ENCODE measurements around the gene LRRC8C.

The LRRC8C gene

GRCh38 chr1:89682611-89683010, 49.7 kb downstream of the LRRC8C start:
- Mint-ChIP-seq H3K4me1 (ENCODE audit: low read depth) (peaks cover 41% of the 10 kb centered on the region), H3K27ac (no peak overlapping the region), H3K36me3 (ENCODE audit: low read depth) (peaks cover 67% of the 10 kb centered on the region), H3K9me3 (peaks cover 13% of the 10 kb centered on the region), H3K4me3 (no peak overlapping the region), H3K27me3 (ENCODE audit: low read depth) (no peaks in the 10 kb centered on the region)
- no peak for DNase-seq (ENCODE audit: low spot score)

GRCh38 chr1:89685461-89685860, 52.5 kb downstream of the LRRC8C start:
- Mint-ChIP-seq H3K4me3 (no peak overlapping the region), H3K27ac (peak overlapping the region; percentile 34), H3K4me1 (ENCODE audit: low read depth) (peaks cover 42% of the 10 kb centered on the region), H3K36me3 (ENCODE audit: low read depth) (peaks cover 73% of the 10 kb centered on the region), H3K9me3 (peaks cover 6% of the 10 kb centered on the region), H3K27me3 (ENCODE audit: low read depth) (no peaks in the 10 kb centered on the region)
- no peak for DNase-seq (ENCODE audit: low spot score)

- Mint-ChIP-seq H3K4me3 (no peak overlapping the region), H3K9me3 (no peaks in the 10 kb centered on the region), H3K27me3 (ENCODE audit: low read depth) (no peaks in the 10 kb centered on the region), H3K36me3 (ENCODE audit: low read depth) (peaks cover 73% of the 10 kb centered on the region), H3K27ac (peak overlapping the region; percentile 39), H3K4me1 (ENCODE audit: low read depth) (peaks cover 48% of the 10 kb centered on the region)
- DNase-seq (ENCODE audit: low spot score) = no peak
These were observed 53.6 kb downstream of the LRRC8C start for GRCh38 chr1:89686520-89686919.

- Mint-ChIP-seq H3K27ac (peak overlapping the region; percentile 5), H3K4me1 (ENCODE audit: low read depth) (peaks cover 51% of the 10 kb centered on the region), H3K4me3 (no peak overlapping the region), H3K9me3 (no peaks in the 10 kb centered on the region), H3K36me3 (ENCODE audit: low read depth) (peaks cover 72% of the 10 kb centered on the region), H3K27me3 (ENCODE audit: low read depth) (no peaks in the 10 kb centered on the region)
- no peak for DNase-seq (ENCODE audit: low spot score)
These were observed 54.3 kb downstream of the LRRC8C start for GRCh38 chr1:89687254-89687653.

GRCh38 chr1:89688607-89689006, 55.7 kb downstream of the LRRC8C start:
- no peak for DNase-seq (ENCODE audit: low spot score)
- peaks cover 62% of the 10 kb centered on the region for H3K4me1 Mint-ChIP-seq (ENCODE audit: low read depth)
- H3K27ac Mint-ChIP-seq = peak overlapping the region; percentile 52
- H3K9me3 Mint-ChIP-seq = no peaks in the 10 kb centered on the region
- no peaks in the 10 kb centered on the region for H3K27me3 Mint-ChIP-seq (ENCODE audit: low read depth)
- no peak overlapping the region for H3K4me3 Mint-ChIP-seq
- H3K36me3 Mint-ChIP-seq (ENCODE audit: low read depth) = peaks cover 74% of the 10 kb centered on the region

- H3K4me3 Mint-ChIP-seq = no peak overlapping the region
- H3K27ac Mint-ChIP-seq = peak overlapping the region; percentile 56
- H3K9me3 Mint-ChIP-seq = no peaks in the 10 kb centered on the region
- no peaks in the 10 kb centered on the region for H3K27me3 Mint-ChIP-seq (ENCODE audit: low read depth)
- no peak for DNase-seq (ENCODE audit: low spot score)
- peaks cover 65% of the 10 kb centered on the region for H3K4me1 Mint-ChIP-seq (ENCODE audit: low read depth)
- H3K36me3 Mint-ChIP-seq (ENCODE audit: low read depth) = peaks cover 78% of the 10 kb centered on the region
These were observed 56.3 kb downstream of the LRRC8C start for GRCh38 chr1:89689234-89689633.

- Mint-ChIP-seq H3K4me3 (no peak overlapping the region), H3K27ac (peak overlapping the region; percentile 24), H3K9me3 (no peaks in the 10 kb centered on the region), H3K27me3 (ENCODE audit: low read depth) (no peaks in the 10 kb centered on the region), H3K4me1 (ENCODE audit: low read depth) (peaks cover 63% of the 10 kb centered on the region), H3K36me3 (ENCODE audit: low read depth) (peaks cover 74% of the 10 kb centered on the region)
- no peak for DNase-seq (ENCODE audit: low spot score)
These were observed 57.7 kb downstream of the LRRC8C start for GRCh38 chr1:89690595-89690994.

- Mint-ChIP-seq H3K27ac (peak overlapping the region; percentile 80), H3K4me3 (peak overlapping the region; percentile 21), H3K4me1 (ENCODE audit: low read depth) (peaks cover 63% of the 10 kb centered on the region), H3K27me3 (ENCODE audit: low read depth) (no peaks in the 10 kb centered on the region), H3K9me3 (no peaks in the 10 kb centered on the region), H3K36me3 (ENCODE audit: low read depth) (peaks cover 69% of the 10 kb centered on the region)
- peak; percentile 21 for DNase-seq (ENCODE audit: low spot score)
These were observed 59.9 kb downstream of the LRRC8C start for GRCh38 chr1:89692601-89693521.

- H3K4me3 Mint-ChIP-seq = peak overlapping the region; percentile 12
- peaks cover 64% of the 10 kb centered on the region for H3K36me3 Mint-ChIP-seq (ENCODE audit: low read depth)
These were observed 62.9 kb downstream of the LRRC8C start for GRCh38 chr1:89695847-89696246.

GRCh38 chr1:89697383-89697782, 64.5 kb downstream of the LRRC8C start:
- DNase-seq (ENCODE audit: low spot score) = no peak
- Mint-ChIP-seq H3K27ac (peak overlapping the region; percentile 70), H3K27me3 (ENCODE audit: low read depth) (no peaks in the 10 kb centered on the region), H3K4me1 (ENCODE audit: low read depth) (peaks cover 71% of the 10 kb centered on the region), H3K4me3 (no peak overlapping the region), H3K36me3 (ENCODE audit: low read depth) (peaks cover 68% of the 10 kb centered on the region), H3K9me3 (no peaks in the 10 kb centered on the region)

More at GRCh38 chr1:89695847-89696246, 62.9 kb downstream of the LRRC8C start:
- Mint-ChIP-seq H3K9me3 (no peaks in the 10 kb centered on the region), H3K4me1 (ENCODE audit: low read depth) (peaks cover 75% of the 10 kb centered on the region), H3K27me3 (ENCODE audit: low read depth) (no peaks in the 10 kb centered on the region), H3K27ac (peak overlapping the region; percentile 85)
- DNase-seq (ENCODE audit: low spot score) = no peak

GRCh38 chr1:89698020-89698560, 65.2 kb downstream of the LRRC8C start:
- no peak for DNase-seq (ENCODE audit: low spot score)
- H3K4me1 Mint-ChIP-seq (ENCODE audit: low read depth) = peaks cover 69% of the 10 kb centered on the region

GRCh38 chr1:89698624-89699023, 65.7 kb downstream of the LRRC8C start:
- Mint-ChIP-seq H3K9me3 (no peaks in the 10 kb centered on the region), H3K36me3 (ENCODE audit: low read depth) (peaks cover 69% of the 10 kb centered on the region), H3K27me3 (ENCODE audit: low read depth) (no peaks in the 10 kb centered on the region), H3K27ac (peak overlapping the region; percentile 94), H3K4me1 (ENCODE audit: low read depth) (peaks cover 69% of the 10 kb centered on the region), H3K4me3 (peak overlapping the region; percentile 63)
- no peak for DNase-seq (ENCODE audit: low spot score)

More at GRCh38 chr1:89698020-89698560, 65.2 kb downstream of the LRRC8C start:
- Mint-ChIP-seq H3K27ac (peak overlapping the region; percentile 70), H3K4me3 (peak overlapping the region; percentile 19), H3K9me3 (no peaks in the 10 kb centered on the region), H3K36me3 (ENCODE audit: low read depth) (peaks cover 67% of the 10 kb centered on the region), H3K27me3 (ENCODE audit: low read depth) (no peaks in the 10 kb centered on the region)

GRCh38 chr1:89699451-89699986, 66.6 kb downstream of the LRRC8C start:
- Mint-ChIP-seq H3K36me3 (ENCODE audit: low read depth) (peaks cover 69% of the 10 kb centered on the region), H3K4me1 (ENCODE audit: low read depth) (peaks cover 70% of the 10 kb centered on the region), H3K27ac (peak overlapping the region; percentile 94), H3K27me3 (ENCODE audit: low read depth) (no peaks in the 10 kb centered on the region), H3K9me3 (peaks cover 5% of the 10 kb centered on the region), H3K4me3 (peak overlapping the region; percentile 63)
- no peak for DNase-seq (ENCODE audit: low spot score)

- H3K27ac Mint-ChIP-seq = peak overlapping the region; percentile 4
- peaks cover 62% of the 10 kb centered on the region for H3K4me1 Mint-ChIP-seq (ENCODE audit: low read depth)
- H3K9me3 Mint-ChIP-seq = peaks cover 6% of the 10 kb centered on the region
- DNase-seq (ENCODE audit: low spot score) = peak; percentile 52
- H3K27me3 Mint-ChIP-seq (ENCODE audit: low read depth) = no peaks in the 10 kb centered on the region
- H3K36me3 Mint-ChIP-seq (ENCODE audit: low read depth) = peaks cover 63% of the 10 kb centered on the region
- H3K4me3 Mint-ChIP-seq = peak overlapping the region; percentile 5
These were observed 68.9 kb downstream of the LRRC8C start for GRCh38 chr1:89701746-89702241.

All from T-helper 2 cell treated with Interferon-gamma antibody and Interleukin-4, amounts not matched to agents 5 μg/mL and 100 μg/mL, for 36 hours (primary cell).